ENCODE data around the gene CHPF2. TPM values are rescaled to one million over a fixed set of nuclear protein-coding genes. Genes with fewer than 3 reads are reported as not detected.

Gene CHPF2
- total RNA-seq, 1 donor from 2014 or later: 71.3 TPM

GRCh38 chr7:151283302-151283701, 51.0 kb downstream of the CHPF2 start:
- no peak for DNase-seq (ENCODE audit: low read depth, low spot score)

DNA sequence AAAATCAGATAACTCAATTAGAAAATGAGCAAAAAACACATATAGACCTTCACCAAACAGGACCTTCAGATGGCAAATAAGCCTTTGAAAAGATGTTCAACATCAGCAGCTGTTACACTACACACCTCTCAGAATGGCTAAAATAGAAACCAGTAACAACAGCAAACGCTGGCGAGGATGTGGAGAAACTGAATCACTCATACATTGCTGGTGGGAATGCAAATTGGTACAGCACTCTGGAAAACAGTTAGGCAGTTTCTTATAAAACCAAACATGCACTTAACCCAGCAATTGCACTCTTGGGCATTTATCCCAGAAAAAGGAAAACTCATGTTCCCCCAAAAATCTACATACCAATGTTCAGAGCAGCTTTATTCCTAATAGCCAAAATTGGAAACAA, 53.9 kb downstream of the CHPF2 start:
- no peak for DNase-seq (ENCODE audit: low read depth, low spot score)

Other genes starting within 250 kb of the CHPF2 start
- 58.3 and 67.0 TPM in 2 replicates for gene NOS3, start 241.5 kb upstream of the CHPF2 start, total RNA-seq
- gene ATG9B, start 208.0 kb upstream of the CHPF2 start, total RNA-seq: under 0.01 TPM in 1 of 2 replicates, not detected in the other
- gene ABCB8, start 204.0 kb upstream of the CHPF2 start, total RNA-seq: 26.4 and 37.9 TPM in 2 replicates
- 0.07 TPM in 2 replicates for gene ASIC3, start 184.0 kb upstream of the CHPF2 start, total RNA-seq
- gene CDK5, start 174.6 kb upstream of the CHPF2 start, total RNA-seq: 18.2 and 19.1 TPM in 2 replicates
- 64.6 and 79.7 TPM in 2 replicates for gene SLC4A2, start 172.9 kb upstream of the CHPF2 start, total RNA-seq
- 67.0 and 75.0 TPM in 2 replicates for gene FASTK, start 151.7 kb upstream of the CHPF2 start, total RNA-seq
- gene TMUB1, start 149.0 kb upstream of the CHPF2 start, total RNA-seq: 18.0 and 19.6 TPM in 2 replicates
- gene AGAP3, start 146.0 kb upstream of the CHPF2 start, total RNA-seq: 52.1 and 61.4 TPM in 2 replicates
- gene GBX1, start 64.8 kb upstream of the CHPF2 start, total RNA-seq: not detected in 2 replicates
- not detected in 2 replicates for gene ASB10, start 45.2 kb upstream of the CHPF2 start, total RNA-seq
- gene H2BK1, start 22.0 kb upstream of the CHPF2 start, total RNA-seq: not detected in 2 replicates
- 78.8 and 91.2 TPM in 2 replicates for gene ABCF2, start 5.3 kb upstream of the CHPF2 start, total RNA-seq
- 3.8 and 6.7 TPM in 2 replicates for gene SMARCD3, start 16.2 kb downstream of the CHPF2 start, total RNA-seq
- gene NUB1, start 109.3 kb downstream of the CHPF2 start, total RNA-seq: 37.1 and 45.3 TPM in 2 replicates
- not detected in 2 replicates for gene WDR86, start 177.6 kb downstream of the CHPF2 start, total RNA-seq
- not detected in 2 replicates for gene CRYGN, start 207.7 kb downstream of the CHPF2 start, total RNA-seq